ENCODE data around the gene TAPBPL. TPM values are rescaled to one million over a fixed set of nuclear protein-coding genes. Genes with fewer than 3 reads are reported as not detected.

TAPBPL gene
- total RNA-seq = 7.8 and 11.6 TPM in 2 replicates

DNA sequence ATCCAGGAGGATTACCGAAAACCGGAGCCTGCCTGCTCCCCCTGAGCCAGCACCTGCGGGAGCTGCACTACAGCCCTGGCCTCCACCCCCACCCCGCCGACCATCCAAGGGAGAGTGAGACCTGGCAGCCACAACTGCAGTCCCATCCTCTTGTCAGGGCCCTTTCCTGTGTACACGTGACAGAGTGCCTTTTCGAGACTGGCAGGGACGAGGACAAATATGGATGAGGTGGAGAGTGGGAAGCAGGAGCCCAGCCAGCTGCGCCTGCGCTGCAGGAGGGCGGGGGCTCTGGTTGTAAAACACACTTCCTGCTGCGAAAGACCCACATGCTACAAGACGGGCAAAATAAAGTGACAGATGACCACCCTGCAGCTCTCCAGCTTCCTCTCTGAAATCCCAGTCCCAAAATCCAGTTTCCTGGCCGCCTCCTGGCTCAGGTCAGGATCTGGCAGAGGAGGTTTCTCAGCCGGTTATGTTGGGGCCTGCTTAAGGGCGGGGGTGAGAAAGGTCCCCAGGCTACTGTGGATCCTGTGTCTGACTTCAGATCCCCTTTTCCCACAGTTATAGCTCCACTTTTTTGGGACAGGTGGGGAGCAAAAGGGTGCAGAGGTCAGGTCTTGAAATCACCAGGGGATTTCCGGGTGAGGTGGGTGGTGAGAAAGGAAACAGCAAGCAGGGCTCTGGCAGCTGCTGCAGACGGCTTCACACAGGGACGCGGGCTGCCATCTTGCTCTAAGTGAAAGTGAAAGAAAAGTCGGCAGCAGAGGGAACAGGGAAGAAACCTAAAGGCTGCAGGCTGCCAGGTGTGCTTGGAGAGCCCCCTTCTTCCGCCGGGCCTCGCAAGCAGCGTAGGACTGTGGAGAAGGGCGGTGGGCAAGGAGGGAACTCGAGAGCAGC lies at the start of gene TAPBPL:
TSS of gene TAPBPL (plus strand) at position 695 of the 897 bp plus-strand sequence. CDS start 207 bp downstream, outside the sequence.

DNA sequence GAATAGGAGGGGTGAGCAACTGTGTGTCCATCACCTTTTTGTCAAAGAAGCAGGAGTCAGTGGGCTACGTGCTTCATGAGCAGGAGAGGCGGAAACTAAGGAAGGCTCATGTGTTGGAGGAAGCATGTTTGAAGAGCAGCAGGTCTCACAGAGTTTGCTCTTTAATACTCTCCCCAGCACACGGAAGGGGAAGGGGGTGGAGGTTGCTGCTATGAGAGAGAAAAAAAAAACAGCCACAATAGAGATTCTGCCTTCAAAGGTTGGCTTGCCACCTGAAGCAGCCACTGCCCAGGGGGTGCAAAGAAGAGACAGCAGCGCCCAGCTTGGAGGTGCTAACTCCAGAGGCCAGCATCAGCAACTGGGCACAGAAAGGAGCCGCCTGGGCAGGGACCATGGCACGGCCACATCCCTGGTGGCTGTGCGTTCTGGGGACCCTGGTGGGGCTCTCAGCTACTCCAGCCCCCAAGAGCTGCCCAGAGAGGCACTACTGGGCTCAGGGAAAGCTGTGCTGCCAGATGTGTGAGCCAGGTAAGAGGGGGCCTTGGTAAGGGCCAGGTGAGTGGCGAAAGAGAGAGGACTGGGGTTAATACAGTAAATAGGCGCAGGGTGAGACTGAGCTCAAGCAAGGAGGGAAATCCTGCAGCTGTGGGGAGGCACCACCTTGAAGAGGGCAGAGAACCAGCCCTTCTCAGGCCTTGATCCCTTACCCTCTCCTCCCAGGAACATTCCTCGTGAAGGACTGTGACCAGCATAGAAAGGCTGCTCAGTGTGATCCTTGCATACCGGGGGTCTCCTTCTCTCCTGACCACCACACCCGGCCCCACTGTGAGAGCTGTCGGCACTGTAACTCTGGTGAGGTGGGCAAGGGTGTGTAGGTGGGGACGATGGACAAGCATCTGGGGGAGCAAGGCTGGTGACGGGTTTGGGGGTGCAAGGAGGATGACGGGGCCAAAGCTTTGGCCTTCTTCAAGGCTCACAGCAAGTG lies 6.8 kb upstream of the TAPBPL start, which contains the start of gene CD27:
TSS of gene CD27 (plus strand) at position 252 of the 985 bp plus-strand sequence. CDS start at position 393, 141 bp downstream.

GRCh38 chr12:6470375-6471163 lies 18.7 kb downstream of the TAPBPL start, which contains the start of gene VAMP1:
Gene VAMP1, minus strand, starts transcription at chr12:6470677. Its CDS starts 146 bp downstream, at chr12:6470531.

GRCh38 chr12:6492838-6493496 lies 41.1 kb downstream of the TAPBPL start, which contains the start of gene MRPL51:
Gene MRPL51, minus strand, starts transcription at chr12:6493262. Its CDS starts 126 bp downstream, at chr12:6493136.

DNA sequence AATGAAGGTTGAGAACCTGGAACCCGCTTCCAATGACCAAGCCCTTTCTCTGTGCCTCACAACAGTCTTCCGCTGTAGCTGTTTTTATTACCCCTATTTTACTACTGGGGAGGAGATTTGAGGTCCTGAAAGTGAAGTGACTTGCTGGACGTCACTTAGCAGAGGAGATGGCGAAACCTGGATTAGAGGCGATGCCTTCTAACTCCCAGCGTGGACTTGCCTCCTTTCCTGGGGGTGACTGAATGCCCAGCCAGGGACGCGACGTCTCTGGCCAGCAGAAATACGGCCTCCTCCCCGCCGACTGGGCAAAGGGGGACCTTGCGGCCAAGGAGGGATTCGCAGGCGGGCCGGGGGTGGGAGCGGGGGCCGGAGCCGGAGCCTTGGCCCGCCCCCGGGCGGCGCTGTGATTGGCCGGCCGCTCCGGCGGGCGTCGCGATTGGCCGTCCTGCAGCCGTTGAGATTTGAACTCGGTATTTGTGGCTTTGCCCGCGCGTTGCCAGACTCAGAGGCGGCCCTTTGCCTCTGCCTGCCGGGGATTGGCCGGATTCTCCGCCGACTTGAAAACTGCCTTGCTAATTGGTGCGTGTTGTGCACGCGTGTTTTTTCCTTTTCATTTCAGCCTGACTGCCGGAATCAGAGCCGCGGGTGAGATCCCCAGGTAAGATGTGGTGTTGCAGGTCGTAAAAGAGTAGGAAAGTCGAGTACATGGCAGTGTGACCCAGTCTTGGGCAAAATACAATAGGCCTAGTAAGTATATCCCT lies 41.8 kb downstream of the TAPBPL start, which contains the start of gene NCAPD2:
TSS of gene NCAPD2 (plus strand) at position 606 of the 761 bp plus-strand sequence. CDS start 997 bp downstream, outside the sequence.

Other genes starting within 250 kb of the TAPBPL start
- gene PLEKHG6, start 141.4 kb upstream of the TAPBPL start, total RNA-seq = not detected in 2 replicates
- gene TNFRSF1A, start 110.0 kb upstream of the TAPBPL start, total RNA-seq = 92.7 and 109 TPM in 2 replicates
- not detected in 2 replicates for gene SCNN1A, start 76.5 kb upstream of the TAPBPL start, total RNA-seq
- gene LTBR, start 67.9 kb upstream of the TAPBPL start, total RNA-seq = 42.1 and 47.6 TPM in 2 replicates
- gene CD27, start 7.1 kb upstream of the TAPBPL start, total RNA-seq = 0.12 and 0.13 TPM in 2 replicates
- 11.6 and 14.9 TPM in 2 replicates for gene VAMP1, start 18.6 kb downstream of the TAPBPL start, total RNA-seq
- gene MRPL51, start 41.2 kb downstream of the TAPBPL start, total RNA-seq = 182 and 190 TPM in 2 replicates
- gene NCAPD2, start 42.1 kb downstream of the TAPBPL start, total RNA-seq = 43.6 and 59.2 TPM in 2 replicates
- 8,383 and 9,740 TPM in 2 replicates for gene GAPDH, start 82.5 kb downstream of the TAPBPL start, total RNA-seq
- 30.0 and 44.3 TPM in 2 replicates for gene IFFO1, start 104.0 kb downstream of the TAPBPL start, total RNA-seq
- 12.3 and 19.0 TPM in 2 replicates for gene NOP2, start 116.2 kb downstream of the TAPBPL start, total RNA-seq
- gene CHD4, start 155.3 kb downstream of the TAPBPL start, total RNA-seq = 228 and 268 TPM in 2 replicates
- gene LPAR5, start 183.9 kb downstream of the TAPBPL start, total RNA-seq = not detected in 2 replicates
- 0.13 and 0.25 TPM in 2 replicates for gene ACRBP, start 195.4 kb downstream of the TAPBPL start, total RNA-seq
- 26.0 and 41.9 TPM in 2 replicates for gene ING4, start 211.1 kb downstream of the TAPBPL start, total RNA-seq
- 9.2 and 10.6 TPM in 2 replicates for gene ZNF384, start 237.3 kb downstream of the TAPBPL start, total RNA-seq
- 0.13 TPM in 1 of 2 replicates, not detected in the other for gene PIANP, start 248.8 kb downstream of the TAPBPL start, total RNA-seq